ENCODE measurements around the gene TRIM13.
"Not testable (repeated sequence)": the region's sequence is repeated elsewhere in the genome, so short reads cannot be mapped to it uniquely, and the experiment has no call there.

The TRIM13 gene

GRCh38 chr13:49996951-49997895, at the start of gene TRIM13:
Gene TRIM13, plus strand, starts transcription at chr13:49997042. Its CDS starts 14,899 bp downstream, at chr13:50011941.
- peak; percentile 96 for DNase-seq

- not testable (repeated sequence) for DNase-seq
These were observed 48.0 kb upstream of the TRIM13 start for GRCh38 chr13:49948777-49949270.

GRCh38 chr13:49951754-49952535, 44.9 kb upstream of the TRIM13 start:
- DNase-seq = no peak

GRCh38 chr13:49953560-49953959, 43.3 kb upstream of the TRIM13 start:
- DNase-seq = no peak

- DNase-seq = no peak
These were observed 42.0 kb upstream of the TRIM13 start for GRCh38 chr13:49954674-49955455.

GRCh38 chr13:49956131-49956530, 40.7 kb upstream of the TRIM13 start:
- no peak for DNase-seq

GRCh38 chr13:49958321-49958720, 38.5 kb upstream of the TRIM13 start:
- no peak for DNase-seq

- no peak for DNase-seq
These were observed 29.4 kb upstream of the TRIM13 start for GRCh38 chr13:49967456-49967855.

- DNase-seq = no peak
These were observed 24.1 kb upstream of the TRIM13 start for GRCh38 chr13:49972709-49973108.

GRCh38 chr13:49975826-49976225, 21.0 kb upstream of the TRIM13 start:
- DNase-seq = no peak

GRCh38 chr13:49976314-49977258, 20.3 kb upstream of the TRIM13 start:
- DNase-seq = peak; percentile 91

GRCh38 chr13:49977992-49978391, 18.9 kb upstream of the TRIM13 start:
- no peak for DNase-seq

GRCh38 chr13:49980266-49980665, 16.6 kb upstream of the TRIM13 start:
- DNase-seq = no peak

GRCh38 chr13:49985129-49985528, 11.7 kb upstream of the TRIM13 start:
- no peak for DNase-seq

- no peak for DNase-seq
These were observed 10.4 kb upstream of the TRIM13 start for GRCh38 chr13:49986471-49986870.

GRCh38 chr13:49990612-49991011, 6.2 kb upstream of the TRIM13 start:
- not testable (repeated sequence) for DNase-seq

- no peak for DNase-seq
These were observed 3.7 kb upstream of the TRIM13 start for GRCh38 chr13:49993111-49993510.

- no peak for DNase-seq
These were observed 3.2 kb upstream of the TRIM13 start for GRCh38 chr13:49993666-49994065.

- peak; percentile 72 for DNase-seq
These were observed 1.2 kb upstream of the TRIM13 start for GRCh38 chr13:49995625-49996101.

- DNase-seq = peak; percentile 96
These were observed 504 bp upstream of the TRIM13 start for GRCh38 chr13:49996161-49996915.

GRCh38 chr13:49997955-49998354, 1.1 kb downstream of the TRIM13 start:
- no peak for DNase-seq

Data from eye (tissue), 1 donor.